K562 (cell line): ENCODE results near the gene NTRK3. TPM values are rescaled to one million over a fixed set of nuclear protein-coding genes. Genes with fewer than 3 reads are reported as not detected.

Source experiments
- ATAC-seq: fragments of 200-7000 bp; cut with Tn5 transposase; 3 replicates; pipeline ENCODE4 v1.9.1; 2020; ENCODE audit warnings: moderate library complexity
- BruUV-seq: library from RNA; stranded (reverse); fragments of 400-500 nt; replicated peaks from 2 replicates; lab custom pipeline; 2021; lab: Mats Ljungman, UMichigan
- CTCF ChIA-PET: fragments of 300-600 bp; formaldehyde crosslinking; extraction: SDS; loops from one replicate; lab custom pipeline; 2021; ENCODE audit warnings: low intra/inter-chr PET ratio; lab: Yijun Ruan, JAX
- POLR2A ChIA-PET: fragments of 300-600, 350-650 bp; sonication (Branson Sonifier 250); formaldehyde crosslinking; extraction: SDS; loops from one replicate; lab custom pipeline; 2021; ENCODE audit warnings: antibody characterized with exemption, inconsistent platforms; lab: Yijun Ruan, JAX
- DNase-seq, 4 experiments: peaks; one replicate each; pipeline versions ENCODE4 v3.0.0 to v3.0.0-alpha.2; 2011 to 2018; ENCODE audit warnings: low spot score in 3 of 4, mixed read lengths in 3 of 4; ENCODE audit errors: extremely low read depth in 1 of 4
- FAIRE-seq: peaks from 2 replicates; lab custom pipeline; 2011; peaks lifted over from hg19 to GRCh38; lab: Jason Lieb, UNC
- H2AFZ ChIP-seq: 2 replicates; pipeline ENCODE4 v1.6.0; 2011; ENCODE audit warnings: low read depth, low read length, control low read depth, inconsistent platforms
- H3K27ac ChIP-seq: fragments of 200-600 bp; 3 replicates; pipeline ENCODE4 v1.8.0; 2011; ENCODE audit warnings: low read depth, mild to moderate bottlenecking, control low read depth, inconsistent platforms, low read length, moderate library complexity, mixed read lengths; ENCODE audit errors: extremely low read depth
- H3K27me3 ChIP-seq, 2 experiments: fragments of 300-600 bp in 1 of 2; 2 replicates in 1 of 2; 3 replicates in 1 of 2; pipeline versions ENCODE4 v1.6.0 to v1.8.0; 2011; ENCODE audit warnings: inconsistent platforms in 2 of 2, low read length in 2 of 2, mild to moderate bottlenecking in 1 of 2, mixed read lengths in 1 of 2, moderate library complexity in 1 of 2; ENCODE audit not compliant: control insufficient read depth in 2 of 2, insufficient read depth in 2 of 2
- H3K36me3 ChIP-seq: fragments of 300-600 bp; 3 replicates; pipeline ENCODE4 v1.8.0; 2011; ENCODE audit warnings: mild to moderate bottlenecking, low read length, inconsistent platforms; ENCODE audit not compliant: control insufficient read depth, insufficient read depth
- H3K4me1 ChIP-seq, 2 experiments: fragments of 200-600 bp in 1 of 2; replicated peaks in 1 of 2; 2 replicates in 1 of 2; 3 replicates in 1 of 2; pipeline versions ENCODE4 v1.5.1 to v1.8.0; 2011; ENCODE audit warnings: inconsistent platforms in 2 of 2, low read length in 2 of 2, mild to moderate bottlenecking in 1 of 2, mixed read lengths in 1 of 2, moderate library complexity in 1 of 2; ENCODE audit not compliant: control insufficient read depth in 2 of 2, insufficient read depth in 2 of 2
- H3K4me2 ChIP-seq: 2 replicates; pipeline ENCODE4 v1.6.1; 2011; ENCODE audit warnings: low read length, control low read depth, inconsistent platforms, mixed read lengths; ENCODE audit not compliant: insufficient read depth
- H3K4me3 ChIP-seq: fragments of 200-600 bp; sonication (generic), shearing (Covaris generic); 2 replicates; pipeline ENCODE4 v1.5.1; 2016; ENCODE audit warnings: control low read depth, inconsistent platforms
- H3K79me2 ChIP-seq: fragments of 200-600 bp; 3 replicates; pipeline ENCODE4 v1.8.0; 2011; ENCODE audit warnings: low read length, inconsistent platforms; ENCODE audit not compliant: control insufficient read depth, insufficient read depth
- H3K9ac ChIP-seq, 2 experiments: 2 replicates each; pipeline versions ENCODE4 v1.6.0 to v1.6.1; 2011; ENCODE audit warnings: low read depth in 2 of 2, low read length in 2 of 2, control low read depth in 1 of 2, inconsistent platforms in 1 of 2, mild to moderate bottlenecking in 1 of 2, mixed read lengths in 1 of 2; ENCODE audit not compliant: insufficient read depth in 1 of 2
- H3K9me1 ChIP-seq: one replicate; pipeline ENCODE4 v1.6.0; 2011; ENCODE audit warnings: inconsistent platforms, mild to moderate bottlenecking, low read length, moderate library complexity; ENCODE audit not compliant: control insufficient read depth, insufficient read depth
- H3K9me3 ChIP-seq: replicated peaks from 2 replicates; pipeline ENCODE4 v1.5.1; 2011; ENCODE audit warnings: low read depth, low read length, inconsistent platforms; ENCODE audit not compliant: control insufficient read depth, insufficient read depth
- H4K20me1 ChIP-seq: replicated peaks from 2 replicates; pipeline ENCODE4 v1.6.1; 2011; ENCODE audit warnings: low read length, inconsistent platforms, mixed read lengths; ENCODE audit not compliant: control insufficient read depth, insufficient read depth
- CHD4 ChIP-seq: fragments of 200-600 bp; sonication (generic); IDR thresholded peaks from 3 replicates; pipeline ENCODE4 v1.6.1; 2012; ENCODE audit warnings: low read depth, mild to moderate bottlenecking, mixed read lengths, low read length, inconsistent platforms; ENCODE audit not compliant: insufficient read depth, insufficient replicate concordance, poor library complexity, severe bottlenecking
- CLOCK ChIP-seq: fragments of 250-450 bp; sonication (Bioruptor Pico); IDR thresholded peaks from 2 replicates; pipeline ENCODE4 v1.4.0; 2020; ENCODE audit warnings: mild to moderate bottlenecking, moderate library complexity, borderline replicate concordance
- EZH2 ChIP-seq: IDR thresholded peaks from 2 replicates; pipeline ENCODE4 v1.6.1; 2012; ENCODE audit warnings: low read depth, mild to moderate bottlenecking, inconsistent platforms, low read length, borderline replicate concordance
- IRF1 ChIP-seq: sonication (generic); formaldehyde crosslinking; IDR thresholded peaks from 2 replicates; pipeline ENCODE4 v1.8.0; 2022; ENCODE audit warnings: missing genetic modification reagents, mild to moderate bottlenecking, borderline replicate concordance
- KDM4B ChIP-seq, 2 experiments: fragments of 450-650 bp in 1 of 2; sonication (generic) in 1 of 2; IDR thresholded peaks; 2 replicates each; pipeline ENCODE4 v1.6.1; 2016 to 2017; ENCODE audit warnings: borderline replicate concordance in 2 of 2, antibody characterized with exemption in 1 of 2, low read depth in 1 of 2, mild to moderate bottlenecking in 1 of 2
- KLF16 ChIP-seq: IDR thresholded peaks from 2 replicates; pipeline ENCODE4 v1.6.1; 2016; ENCODE audit warnings: antibody characterized with exemption
- RREB1 ChIP-seq: fragments of 250-450 bp; sonication (Bioruptor Pico); IDR thresholded peaks from 2 replicates; pipeline ENCODE4 v1.4.0; 2020
- TAF1 ChIP-seq: IDR thresholded peaks from 2 replicates; pipeline ENCODE4 v1.6.1; 2011; ENCODE audit warnings: mild to moderate bottlenecking, low read length, moderate library complexity; ENCODE audit not compliant: insufficient read depth, control insufficient read depth, severe bottlenecking; ENCODE audit errors: extremely low read depth
- TARDBP ChIP-seq: fragments of 450-650 bp; IDR thresholded peaks from 2 replicates; pipeline ENCODE4 v1.6.1; 2016
- ZNF239 ChIP-seq: fragments of 250-450 bp; sonication (Bioruptor Pico); IDR thresholded peaks from 2 replicates; pipeline ENCODE4 v1.4.0; 2020; ENCODE audit warnings: mild to moderate bottlenecking
- WGBS: fragments of 100-300 bp; shearing (Covaris generic); methylation state at CpG from one replicate; pipeline ENCODE4 v1.1.6; 2016; ENCODE audit warnings: low coverage, mixed read lengths; ENCODE audit not compliant: insufficient coverage; ENCODE audit errors: missing lambda C conversion rate; 5-methylcytosine and 5-hydroxymethylcytosine counted together
- in situ Hi-C: fragments of 300-500 bp; cut with MboI; formaldehyde crosslinking; loops from 4 replicates; pipeline ENCODE4 v1.15.0; 2018; ENCODE audit warnings: inconsistent platforms, mixed read lengths
- intact Hi-C: fragments of 100-400 bp; cut with micrococcal nuclease; formaldehyde crosslinking; loops from 2 replicates; pipeline ENCODE4 v1.14.2; 2022
- polyA plus RNA-seq, 8 experiments: library from polyadenylated mRNA; depleted of rRNA in 4 of 8; stranded (reverse) in 5 of 8; unstranded in 3 of 8; fragments of >200 nt; fragmentation: Nextera tagmentation in 2 of 8; fragmentation: Illumina TruSeq in 1 of 8; extraction: Ambion mirVana in 2 of 8; extraction: Trizol in 1 of 8; gene quantifications; 2 replicates each; pipeline versions ENCODE4 v1.2.1 to v1.2.3, GENCODE V29; 2011 to 2014; ENCODE audit warnings: inconsistent platforms in 1 of 8, missing spikeins in 1 of 8
- total RNA-seq, 7 experiments: library from RNA; depleted of rRNA in 6 of 7; stranded (reverse); fragments of >200 nt in 6 of 7; fragmentation: Illumina TruSeq in 2 of 7; extraction: Trizol in 2 of 7; gene quantifications; 2 replicates each; pipeline versions ENCODE4 v1.2.1 to v1.2.3, GENCODE V29; 2011 to 2021; ENCODE audit warnings: low replicate concordance in 1 of 7

Gene NTRK3
- total and polyA plus RNA-seq, 9 of the 15 experiments (the other 6 are each of a cell fraction or from before 2014, with no cell fraction given), result 0.11 to 0.13 TPM; not detected in 7

GRCh38 chr15:88060383-88060782 is 196.2 kb downstream of the NTRK3 start (continued):
- no peak for TF ChIP-seq TARDBP

- CTCF ChIA-PET, result no interaction called here
- Histone ChIP-seq H3K9ac (no peak overlapping the region), H3K79me2 (no peaks in the 10 kb centered on the region), H2AFZ (no peak overlapping the region), H3K27ac (no peak overlapping the region), H3K4me3 (no peak overlapping the region), H3K4me2 (no peak overlapping the region), H3K9me3 (no peaks in the 10 kb centered on the region), H3K36me3 (no peaks in the 10 kb centered on the region), H3K9me1 (no peaks in the 10 kb centered on the region), H4K20me1 (no peaks in the 10 kb centered on the region), H3K27me3 (no peaks in the 10 kb centered on the region; a peak in 2 of 5 replicates), H3K4me1 (no peaks in the 10 kb centered on the region)
- WGBS, result 2% methylated on average over 9 of the region's 9 CpGs
- FAIRE-seq, result no peak
- no peak for DNase-seq
- no TSS peak for BruUV-seq
- intact Hi-C loops (no loop called here), in situ Hi-C loops (no loop called here)
- POLR2A ChIA-PET, result no interaction called here
- no peak for ATAC-seq
- TF ChIP-seq EZH2 (no peak), ZNF239 (CRISPR knock-in tag) (no peak), KDM4B (IDR thresholded peaks at IDR 0.05; ENCODE audit: borderline replicate concordance in 2 of 2, low read depth in 1 of 2) (no peak), IRF1 (CRISPR knock-in tag) (no peak), CLOCK (CRISPR knock-in tag) (no peak), TAF1 (no peak), RREB1 (no peak), KLF16 (no peak), CHD4 (no peak)
Measured at GRCh38 chr15:88057836-88058235, 198.7 kb downstream of the NTRK3 start.
